Gastroesophageal sphincter (tissue), 3 donors: Measurements from ENCODE around the gene HSCB.

ENCODE experiments used
- EP300 ChIP-seq: sonication (generic); formaldehyde crosslinking; IDR thresholded peaks from one replicate; pipeline ENCODE4 v1.6.1; 2017; ENCODE audit warnings: antibody characterized with exemption, mild to moderate bottlenecking
- POLR2A ChIP-seq, 2 donors: fragments of 450-650 bp; IDR thresholded peaks; one replicate each; pipeline ENCODE4 v1.6.1; 2017; ENCODE audit warnings: antibody characterized with exemption in 2 of 2, mild to moderate bottlenecking in 2 of 2, moderate library complexity in 1 of 2
- POLR2AphosphoS5 ChIP-seq: sonication (generic); formaldehyde crosslinking; IDR thresholded peaks from one replicate; pipeline ENCODE4 v1.6.1; 2017; ENCODE audit warnings: antibody characterized with exemption
- TF ChIP-seq, protein P1 (sequence below), 4 experiments: fragments of 200-600 bp in 2 of 4; fragments of 450-650 bp in 2 of 4; sonication (generic) in 1 of 4; IDR thresholded peaks; one replicate each; pipeline ENCODE4 v1.5.1; 2017 to 2019; ENCODE audit warnings: antibody characterized with exemption in 4 of 4, mild to moderate bottlenecking in 2 of 4, moderate library complexity in 2 of 4

DNA sequence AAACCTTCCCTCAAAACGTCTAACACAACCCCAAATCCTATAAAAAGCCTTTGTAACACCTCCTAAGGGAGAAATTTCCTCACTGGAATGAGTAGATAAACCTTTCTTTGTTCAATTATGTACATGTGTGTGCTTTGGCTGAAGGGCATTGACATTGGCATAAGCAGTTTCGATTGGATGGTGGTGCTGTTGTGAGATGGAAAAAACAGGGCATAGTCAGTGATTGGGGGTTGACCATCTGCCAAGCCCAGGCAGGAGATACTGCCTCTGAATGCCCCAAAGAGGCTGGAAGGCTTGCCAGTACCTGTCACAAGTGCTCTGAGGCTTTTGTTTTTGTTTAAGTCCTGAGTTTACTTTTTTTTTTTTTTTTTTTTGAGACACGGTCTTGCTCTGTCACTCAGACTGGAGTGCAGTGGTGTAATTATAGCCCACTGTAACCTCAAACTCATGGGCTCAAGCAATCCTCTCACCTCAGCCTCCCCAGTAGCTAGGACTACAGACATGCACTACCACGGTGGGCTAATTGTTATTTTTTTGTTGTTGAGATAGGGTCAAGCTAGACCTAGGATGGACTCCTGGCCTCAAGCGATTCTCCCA is 29.5 kb downstream of the HSCB start:
- TF ChIP-seq POLR2AphosphoS5 (no peak), EP300 (no peak), POLR2A (IDR thresholded peaks at IDR 0.05) (no peak)
- TF ChIP-seq, protein P1, sequence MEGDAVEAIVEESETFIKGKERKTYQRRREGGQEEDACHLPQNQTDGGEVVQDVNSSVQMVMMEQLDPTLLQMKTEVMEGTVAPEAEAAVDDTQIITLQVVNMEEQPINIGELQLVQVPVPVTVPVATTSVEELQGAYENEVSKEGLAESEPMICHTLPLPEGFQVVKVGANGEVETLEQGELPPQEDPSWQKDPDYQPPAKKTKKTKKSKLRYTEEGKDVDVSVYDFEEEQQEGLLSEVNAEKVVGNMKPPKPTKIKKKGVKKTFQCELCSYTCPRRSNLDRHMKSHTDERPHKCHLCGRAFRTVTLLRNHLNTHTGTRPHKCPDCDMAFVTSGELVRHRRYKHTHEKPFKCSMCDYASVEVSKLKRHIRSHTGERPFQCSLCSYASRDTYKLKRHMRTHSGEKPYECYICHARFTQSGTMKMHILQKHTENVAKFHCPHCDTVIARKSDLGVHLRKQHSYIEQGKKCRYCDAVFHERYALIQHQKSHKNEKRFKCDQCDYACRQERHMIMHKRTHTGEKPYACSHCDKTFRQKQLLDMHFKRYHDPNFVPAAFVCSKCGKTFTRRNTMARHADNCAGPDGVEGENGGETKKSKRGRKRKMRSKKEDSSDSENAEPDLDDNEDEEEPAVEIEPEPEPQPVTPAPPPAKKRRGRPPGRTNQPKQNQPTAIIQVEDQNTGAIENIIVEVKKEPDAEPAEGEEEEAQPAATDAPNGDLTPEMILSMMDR (IDR thresholded peaks at IDR 0.05) = no peak
